Effector memory CD4-positive, alpha-beta T cell (primary cell): ENCODE measurements around the gene EDNRB.

Experiments used
- DNase-seq, 3 donors: peaks; one replicate each; pipeline ENCODE4 v3.0.0-alpha.2; 2020
- H3K27ac ChIP-seq: 2 replicates; pipeline ENCODE4 v1.7.0; 2013; ENCODE audit warnings: mild to moderate bottlenecking, low read length, moderate library complexity; ENCODE audit not compliant: insufficient read depth, poor library complexity, severe bottlenecking
- H3K27me3 ChIP-seq: replicated peaks from 2 replicates; pipeline ENCODE4 v1.7.0; 2013; ENCODE audit warnings: mild to moderate bottlenecking, low read length; ENCODE audit not compliant: insufficient read depth, control insufficient read depth, poor library complexity, severe bottlenecking
- H3K36me3 ChIP-seq: 2 replicates; pipeline ENCODE4 v1.7.0; 2013; ENCODE audit warnings: mild to moderate bottlenecking, low read length, moderate library complexity; ENCODE audit not compliant: control insufficient read depth, insufficient read depth
- H3K4me1 ChIP-seq: 2 replicates; pipeline ENCODE4 v1.7.0; 2013; ENCODE audit warnings: low read length, mild to moderate bottlenecking; ENCODE audit not compliant: control insufficient read depth, insufficient read depth, poor library complexity, severe bottlenecking
- H3K4me3 ChIP-seq: 2 replicates; pipeline ENCODE4 v1.7.0; 2013; ENCODE audit warnings: low read length, low read depth, mild to moderate bottlenecking; ENCODE audit not compliant: insufficient read depth, poor library complexity, severe bottlenecking
- H3K9me3 ChIP-seq: 2 replicates; pipeline ENCODE4 v1.7.0; 2013; ENCODE audit warnings: mild to moderate bottlenecking, low read length, moderate library complexity; ENCODE audit not compliant: control insufficient read depth

Gene EDNRB

GRCh38 chr13:77902319-77902963 is 16.2 kb downstream of the EDNRB start:
- Histone ChIP-seq H3K27ac (no peak overlapping the region), H3K9me3 (no peaks in the 10 kb centered on the region), H3K36me3 (no peaks in the 10 kb centered on the region), H3K4me3 (no peak overlapping the region), H3K4me1 (no peaks in the 10 kb centered on the region), H3K27me3 (no peaks in the 10 kb centered on the region)
- DNase-seq: no peak

DNA sequence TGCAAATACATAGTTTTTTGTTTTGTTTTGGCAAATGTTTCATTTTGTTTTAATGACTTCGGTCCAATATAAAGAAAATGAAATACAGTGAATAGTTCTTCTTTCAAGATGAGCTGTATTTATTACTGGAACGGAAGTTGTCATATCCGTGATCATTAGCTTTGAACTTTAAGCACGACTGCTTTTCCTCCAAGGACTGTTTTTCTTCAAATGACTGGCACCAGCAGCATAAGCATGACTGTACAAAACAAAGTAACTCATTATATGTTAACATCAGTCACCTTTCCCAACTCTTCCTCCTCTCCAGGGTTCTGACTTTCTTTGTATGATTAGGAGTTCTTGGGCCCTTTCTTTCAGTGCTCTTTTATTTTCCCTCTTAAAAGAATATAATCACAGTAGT is 20.5 kb downstream of the EDNRB start:
- no peak for DNase-seq
- no peak overlapping the region for H3K27ac ChIP-seq

GRCh38 chr13:77896977-77897376 is 21.7 kb downstream of the EDNRB start:
- no peaks in the 10 kb centered on the region for H3K4me1 ChIP-seq
- H3K4me3 ChIP-seq: no peak overlapping the region
- no peaks in the 10 kb centered on the region for H3K9me3 ChIP-seq
- H3K27ac ChIP-seq: no peak overlapping the region
- no peaks in the 10 kb centered on the region for H3K27me3 ChIP-seq
- no peaks in the 10 kb centered on the region for H3K36me3 ChIP-seq
- no peak for DNase-seq

More for the DNA sequence above, 20.5 kb downstream of the EDNRB start:
- Histone ChIP-seq H3K27me3 (no peaks in the 10 kb centered on the region), H3K9me3 (no peaks in the 10 kb centered on the region), H3K4me1 (no peaks in the 10 kb centered on the region), H3K4me3 (no peak overlapping the region), H3K36me3 (no peaks in the 10 kb centered on the region)

DNA sequence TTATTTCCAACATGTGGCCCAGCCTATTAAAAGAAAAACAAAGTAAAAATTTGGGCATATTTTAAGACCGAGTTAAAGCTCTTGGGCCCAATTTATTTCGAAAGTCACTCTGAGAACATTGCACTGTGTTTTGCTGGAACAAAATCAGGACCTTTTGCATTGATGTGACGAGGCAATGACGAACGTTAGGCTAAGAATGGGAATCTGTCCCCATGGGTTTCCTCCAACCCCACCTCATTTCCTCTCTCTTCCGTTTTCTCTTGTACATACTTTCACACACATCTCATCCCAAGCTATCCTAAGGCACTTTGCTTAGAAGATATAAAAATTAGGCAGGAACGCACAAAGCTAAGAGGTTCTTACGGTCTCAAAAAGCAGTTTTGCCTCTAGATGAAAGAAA is 22.1 kb downstream of the EDNRB start:
- Histone ChIP-seq H3K9me3 (no peaks in the 10 kb centered on the region), H3K4me3 (no peak overlapping the region), H3K27me3 (no peaks in the 10 kb centered on the region), H3K4me1 (no peaks in the 10 kb centered on the region), H3K36me3 (no peaks in the 10 kb centered on the region), H3K27ac (no peak overlapping the region)
- no peak for DNase-seq

DNA sequence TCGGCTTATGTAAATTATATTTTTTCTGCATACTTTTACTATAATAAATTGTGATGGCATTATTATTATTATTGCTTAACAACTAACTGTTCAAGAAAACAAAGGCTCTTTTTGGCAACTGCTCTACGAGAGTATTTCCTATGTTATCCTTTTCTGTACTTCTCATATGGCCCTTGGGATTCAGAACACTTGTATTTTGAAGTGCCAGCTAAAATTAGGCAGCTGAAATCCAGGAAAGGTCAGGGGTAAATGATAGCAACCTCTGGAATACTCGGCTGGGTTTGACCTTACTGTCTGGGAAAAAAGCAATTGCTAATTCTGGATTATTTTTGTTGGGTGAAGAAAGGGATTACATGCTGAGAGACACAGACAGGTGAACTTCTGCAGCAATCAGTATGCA is 23.9 kb downstream of the EDNRB start:
- DNase-seq: no peak
- Histone ChIP-seq H3K27me3 (no peaks in the 10 kb centered on the region), H3K36me3 (no peaks in the 10 kb centered on the region), H3K27ac (no peak overlapping the region), H3K4me1 (no peaks in the 10 kb centered on the region), H3K4me3 (no peak overlapping the region), H3K9me3 (no peaks in the 10 kb centered on the region)

GRCh38 chr13:77893066-77893465 is 25.6 kb downstream of the EDNRB start:
- H3K9me3 ChIP-seq: no peaks in the 10 kb centered on the region
- H3K4me3 ChIP-seq: no peak overlapping the region
- H3K36me3 ChIP-seq: no peaks in the 10 kb centered on the region
- H3K27ac ChIP-seq: no peak overlapping the region
- no peak for DNase-seq
- H3K4me1 ChIP-seq: no peaks in the 10 kb centered on the region
- no peaks in the 10 kb centered on the region for H3K27me3 ChIP-seq

DNA sequence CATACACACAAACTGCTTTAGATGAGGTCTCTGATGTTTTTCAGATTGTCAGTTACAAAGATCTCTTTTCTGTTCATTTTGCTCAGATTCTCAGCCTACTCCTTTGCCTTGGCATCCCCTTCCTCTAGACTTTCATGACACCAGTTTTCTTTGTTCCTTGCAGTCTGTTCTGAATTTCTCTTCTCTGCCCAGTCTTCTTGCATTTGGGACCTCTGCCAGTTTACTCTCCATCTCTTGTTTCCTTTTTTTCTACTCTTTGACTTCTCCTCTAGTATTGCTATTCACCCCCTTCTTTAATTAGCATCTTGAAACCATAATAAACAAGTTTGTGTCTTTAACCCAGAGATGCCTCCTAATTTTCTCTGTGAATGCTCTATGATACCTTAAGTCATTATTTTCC is 26.1 kb downstream of the EDNRB start:
- H3K36me3 ChIP-seq: no peaks in the 10 kb centered on the region
- H3K27me3 ChIP-seq: no peaks in the 10 kb centered on the region
- H3K4me3 ChIP-seq: no peak overlapping the region
- no peak for DNase-seq
- no peaks in the 10 kb centered on the region for H3K4me1 ChIP-seq
- no peak overlapping the region for H3K27ac ChIP-seq
- H3K9me3 ChIP-seq: no peaks in the 10 kb centered on the region

GRCh38 chr13:77891486-77891885 is 27.1 kb downstream of the EDNRB start:
- Histone ChIP-seq H3K4me3 (no peak overlapping the region), H3K4me1 (no peaks in the 10 kb centered on the region), H3K27me3 (no peaks in the 10 kb centered on the region), H3K27ac (no peak overlapping the region), H3K9me3 (no peaks in the 10 kb centered on the region), H3K36me3 (no peaks in the 10 kb centered on the region)
- no peak for DNase-seq

DNA sequence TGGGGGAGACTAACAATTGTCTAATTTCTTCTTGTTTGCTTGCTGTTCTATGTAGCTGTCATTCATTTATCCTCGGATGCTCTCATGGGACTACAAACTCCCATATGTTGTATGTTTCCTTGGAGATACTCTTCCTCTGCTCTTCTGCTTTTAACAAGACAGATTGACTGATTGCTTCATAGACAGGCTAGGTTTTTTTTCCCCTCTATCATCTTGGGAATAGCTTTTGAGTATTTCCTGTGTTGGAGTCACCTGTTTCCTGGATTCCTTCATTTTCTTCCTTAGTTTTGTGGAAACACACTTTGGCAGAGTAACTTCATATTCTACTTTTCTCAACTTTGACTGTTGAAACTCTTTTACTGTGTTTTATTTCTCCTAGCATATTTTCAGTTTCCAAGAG is 27.6 kb downstream of the EDNRB start:
- no peaks in the 10 kb centered on the region for H3K9me3 ChIP-seq
- no peak overlapping the region for H3K4me3 ChIP-seq
- no peaks in the 10 kb centered on the region for H3K36me3 ChIP-seq
- H3K27me3 ChIP-seq: no peaks in the 10 kb centered on the region
- H3K27ac ChIP-seq: no peak overlapping the region
- no peaks in the 10 kb centered on the region for H3K4me1 ChIP-seq
- no peak for DNase-seq

DNA sequence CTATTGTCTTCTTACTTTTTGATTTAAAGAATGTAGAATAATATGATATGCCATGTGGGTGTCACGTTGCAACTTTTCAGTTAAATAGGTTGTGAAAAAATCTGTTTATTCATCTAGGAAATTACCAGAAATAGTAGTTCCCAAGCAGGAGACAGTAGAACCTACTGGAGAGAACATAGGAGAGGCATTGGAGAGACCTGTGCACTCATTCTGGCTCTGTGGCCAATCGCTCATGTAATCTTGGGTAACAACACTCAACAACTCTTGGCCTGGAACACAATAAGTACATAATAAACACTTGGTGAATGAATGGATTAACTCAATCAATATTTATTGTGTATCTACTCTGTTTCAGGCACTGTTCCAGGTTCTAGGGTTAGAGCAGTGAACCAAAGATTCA is 35.3 kb downstream of the EDNRB start:
- Histone ChIP-seq H3K4me3 (no peak overlapping the region), H3K36me3 (no peaks in the 10 kb centered on the region), H3K4me1 (no peaks in the 10 kb centered on the region), H3K27ac (no peak overlapping the region), H3K9me3 (no peaks in the 10 kb centered on the region), H3K27me3 (no peaks in the 10 kb centered on the region)
- no peak for DNase-seq
